ENCODE data around the gene SLC17A7.
"Not testable (repeated sequence)": the region's sequence is repeated elsewhere in the genome, so short reads cannot be mapped to it uniquely, and the experiment has no call there.

The SLC17A7 gene

DNA sequence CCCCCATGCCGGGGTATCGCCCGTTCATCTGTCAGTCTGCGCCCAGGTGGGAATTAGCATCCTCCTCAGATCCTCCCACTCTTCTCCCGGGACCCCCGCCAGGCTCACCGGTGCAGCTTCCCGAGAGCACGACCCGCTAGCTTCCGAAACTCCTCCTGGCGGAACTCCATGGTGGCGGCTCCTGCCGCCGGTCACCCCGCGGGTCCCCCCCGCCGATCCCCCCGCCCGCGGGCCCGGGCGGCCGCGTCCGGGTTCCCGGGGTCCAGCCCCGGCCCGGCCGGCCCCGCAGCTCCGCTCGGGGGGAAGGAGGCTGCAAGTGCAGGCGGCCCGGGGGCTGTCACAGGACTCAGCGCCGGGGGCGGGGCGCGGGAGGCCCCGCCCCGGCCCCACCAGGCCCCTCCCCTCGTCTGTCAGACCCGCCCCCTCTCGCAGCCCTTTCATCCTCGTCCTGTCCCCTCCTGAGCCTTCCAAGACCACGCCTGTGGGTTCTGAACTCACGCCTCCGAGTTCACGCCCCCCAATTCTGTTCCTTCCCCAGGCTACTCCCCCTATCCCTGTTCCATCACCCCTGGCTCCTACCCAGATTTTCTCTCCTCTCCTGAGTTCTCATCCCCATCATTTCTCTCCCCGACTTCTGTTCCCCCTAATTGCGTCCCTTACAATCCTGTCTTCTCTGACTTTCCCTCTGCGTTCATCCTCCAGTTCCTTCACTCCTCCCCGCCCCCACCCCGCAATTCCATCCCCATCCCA lies at the start of gene SLC17A7:
SLC17A7 (minus strand) TSS at position 318 of the 750 bp plus-strand sequence; CDS start at position 170, 148 bp downstream.
- DNase-seq = peak; percentile 37 to 52

DNA sequence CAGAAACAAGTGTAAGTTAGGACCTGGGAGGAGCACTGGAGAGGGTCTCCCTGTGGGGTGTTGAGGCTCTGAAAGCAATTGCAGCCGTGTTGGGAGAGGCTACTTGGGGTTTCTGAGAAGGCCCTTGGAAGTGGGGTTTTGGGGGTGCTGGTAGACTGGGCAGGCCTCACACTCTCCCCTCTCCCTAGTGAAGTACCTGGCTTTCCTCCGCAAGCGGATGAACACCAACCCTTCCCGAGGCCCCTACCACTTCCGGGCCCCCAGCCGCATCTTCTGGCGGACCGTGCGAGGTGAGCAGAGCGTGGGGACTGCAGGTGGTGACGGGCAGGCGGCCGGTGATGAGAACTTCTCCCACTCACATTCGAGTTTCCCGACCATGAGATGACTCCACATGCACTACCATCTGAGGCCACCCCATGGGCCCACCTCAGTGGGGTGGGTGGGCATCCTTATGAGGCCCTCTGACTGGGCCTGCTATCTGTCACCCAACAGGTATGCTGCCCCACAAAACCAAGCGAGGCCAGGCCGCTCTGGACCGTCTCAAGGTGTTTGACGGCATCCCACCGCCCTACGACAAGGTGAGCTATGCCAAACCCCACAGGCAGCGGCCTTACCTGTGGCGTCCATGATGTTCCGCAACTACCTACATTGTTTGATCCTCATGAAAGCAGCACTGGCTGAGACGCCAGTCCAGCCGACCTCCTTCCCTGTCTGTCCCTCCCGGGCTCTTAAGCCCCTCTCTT lies 49.1 kb upstream of the SLC17A7 start:
- DNase-seq = peak; percentile 34 to 40

- peak; percentile 53 to 67 for DNase-seq
Measured at GRCh38 chr19:49489601-49490167, 48.4 kb upstream of the SLC17A7 start.

DNA sequence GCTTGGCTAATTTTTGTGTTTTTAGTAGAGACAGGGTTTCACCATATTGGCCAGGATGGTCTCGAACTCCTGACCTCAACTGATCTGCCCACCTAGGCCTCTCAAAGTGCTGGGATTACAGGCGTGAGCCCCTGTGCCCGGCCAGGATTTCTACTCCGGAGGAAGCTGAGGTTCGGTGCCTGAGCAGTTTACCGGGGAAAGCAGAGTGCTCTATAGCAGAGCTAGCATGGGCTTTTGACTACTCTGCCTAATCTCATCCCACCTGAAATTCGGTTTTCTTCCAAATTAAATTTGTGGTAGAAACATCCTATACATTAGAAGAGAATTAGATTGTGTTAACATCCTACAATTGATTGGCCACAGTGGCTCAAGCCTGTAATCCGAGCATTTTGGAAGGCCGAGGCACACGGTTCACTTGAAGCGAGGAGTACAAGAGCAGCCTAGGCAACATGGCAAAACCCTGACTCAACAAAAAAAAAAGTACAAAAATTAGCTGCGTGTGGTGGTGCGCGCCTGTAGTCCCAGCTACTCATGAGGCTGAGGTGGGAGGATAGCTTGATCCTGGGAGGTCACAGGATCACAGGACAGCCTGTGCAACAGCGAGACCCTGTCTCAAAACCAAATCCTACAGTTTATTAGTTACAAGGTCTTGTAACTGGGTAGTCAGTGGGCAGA lies 47.7 kb upstream of the SLC17A7 start:
- DNase-seq = peak in 1 of 2 experiments; percentile 43

DNA sequence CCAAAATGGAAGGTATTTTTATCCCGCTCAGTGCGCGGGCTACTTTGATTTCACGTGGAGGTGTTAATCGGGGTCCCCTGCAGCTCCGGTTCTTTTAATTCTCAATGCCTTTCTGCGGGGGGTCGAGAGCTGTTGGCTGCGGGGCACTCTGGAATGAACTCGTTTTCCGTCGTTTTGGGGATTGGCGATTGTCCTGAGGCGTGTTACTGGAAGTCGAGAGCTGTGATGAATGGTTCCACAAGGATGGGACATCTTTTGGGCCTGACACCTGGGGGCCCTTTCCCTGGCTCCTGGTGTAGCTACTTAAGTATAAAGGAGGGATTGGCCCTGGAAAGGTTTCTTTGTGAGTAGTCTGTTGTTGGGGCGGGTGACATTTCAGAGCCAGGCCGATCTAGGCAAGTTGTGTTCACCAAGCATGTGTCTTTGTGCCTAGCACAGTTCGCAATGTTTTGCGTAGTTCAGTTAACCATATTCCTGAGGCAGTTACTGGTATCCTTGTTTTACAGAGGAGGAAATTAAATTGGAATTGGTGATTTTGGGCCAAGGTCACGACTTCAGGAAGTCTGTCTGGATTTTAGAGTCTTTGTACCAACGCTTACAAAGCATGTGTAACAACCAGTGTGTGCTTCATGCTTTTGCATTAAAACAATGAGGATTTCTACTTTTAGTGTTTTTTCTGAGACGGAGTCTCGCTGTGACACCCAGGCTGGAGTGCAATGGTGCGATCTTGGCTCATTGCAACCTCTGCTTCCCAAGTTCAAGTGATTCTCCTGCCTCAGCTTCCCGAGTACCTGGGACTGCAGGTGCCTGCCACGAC lies 46.9 kb upstream of the SLC17A7 start:
- DNase-seq = no peak

DNA sequence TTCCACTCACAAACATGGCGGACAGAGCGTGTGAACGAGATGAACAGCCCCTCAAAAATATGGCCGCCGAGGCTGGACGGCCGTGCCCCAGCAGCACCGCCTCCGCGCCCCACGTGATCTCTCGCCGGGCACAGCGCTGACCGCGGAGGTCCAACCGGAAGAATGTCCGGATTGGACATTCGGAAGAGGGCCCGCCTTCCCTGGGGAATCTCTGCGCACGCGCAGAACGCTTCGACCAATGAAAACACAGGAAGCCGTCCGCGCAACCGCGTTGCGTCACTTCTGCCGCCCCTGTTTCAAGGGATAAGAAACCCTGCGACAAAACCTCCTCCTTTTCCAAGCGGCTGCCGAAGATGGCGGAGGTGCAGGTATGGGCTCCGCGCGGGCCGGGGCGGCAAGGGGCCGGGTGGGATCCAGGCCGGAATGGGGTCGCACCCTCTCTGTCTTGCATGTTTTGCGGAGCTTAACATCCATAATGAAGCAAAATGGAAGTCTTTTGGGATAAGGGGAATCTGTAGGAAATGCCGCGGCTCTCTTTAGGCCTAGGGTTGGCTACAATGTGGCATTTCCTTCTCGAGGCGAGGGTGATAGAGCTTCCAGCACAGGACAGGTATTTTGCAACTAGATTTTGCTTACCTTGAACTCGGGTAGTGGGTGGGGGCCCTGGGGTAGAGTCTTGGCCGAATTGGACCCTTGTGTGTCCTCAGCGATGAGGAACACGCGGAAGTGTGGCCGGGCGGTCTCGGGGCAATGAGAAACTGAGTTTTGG lies 46.1 kb upstream of the SLC17A7 start, which contains the start of gene RPL13A:
RPL13A (plus strand) TSS at position 332 of the 769 bp plus-strand sequence; CDS start at position 354, 22 bp downstream.
- peak; percentile 100 for DNase-seq

GRCh38 chr19:49486710-49487276 lies 45.5 kb upstream of the SLC17A7 start:
- DNase-seq = no peak

DNA sequence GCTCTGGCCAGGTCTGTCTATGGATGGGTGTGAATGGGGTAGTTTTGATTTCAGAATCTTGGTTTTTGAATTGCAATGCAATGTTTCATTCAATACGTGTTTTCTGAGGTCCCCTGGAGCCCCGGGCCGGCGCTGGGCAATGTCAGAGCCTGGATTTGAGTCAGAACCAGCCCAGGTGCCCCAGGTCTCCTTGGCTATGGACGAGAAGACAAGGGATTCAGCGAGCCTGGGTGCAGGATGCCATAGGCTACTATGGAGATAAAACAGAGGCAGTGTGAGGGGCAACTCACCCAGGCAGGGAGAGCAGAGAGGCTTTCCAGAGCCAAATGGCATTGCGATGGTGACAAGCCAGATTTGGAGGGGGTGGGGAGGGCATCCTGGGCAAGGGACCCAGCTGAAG lies 44.9 kb upstream of the SLC17A7 start:
- no peak for DNase-seq

DNA sequence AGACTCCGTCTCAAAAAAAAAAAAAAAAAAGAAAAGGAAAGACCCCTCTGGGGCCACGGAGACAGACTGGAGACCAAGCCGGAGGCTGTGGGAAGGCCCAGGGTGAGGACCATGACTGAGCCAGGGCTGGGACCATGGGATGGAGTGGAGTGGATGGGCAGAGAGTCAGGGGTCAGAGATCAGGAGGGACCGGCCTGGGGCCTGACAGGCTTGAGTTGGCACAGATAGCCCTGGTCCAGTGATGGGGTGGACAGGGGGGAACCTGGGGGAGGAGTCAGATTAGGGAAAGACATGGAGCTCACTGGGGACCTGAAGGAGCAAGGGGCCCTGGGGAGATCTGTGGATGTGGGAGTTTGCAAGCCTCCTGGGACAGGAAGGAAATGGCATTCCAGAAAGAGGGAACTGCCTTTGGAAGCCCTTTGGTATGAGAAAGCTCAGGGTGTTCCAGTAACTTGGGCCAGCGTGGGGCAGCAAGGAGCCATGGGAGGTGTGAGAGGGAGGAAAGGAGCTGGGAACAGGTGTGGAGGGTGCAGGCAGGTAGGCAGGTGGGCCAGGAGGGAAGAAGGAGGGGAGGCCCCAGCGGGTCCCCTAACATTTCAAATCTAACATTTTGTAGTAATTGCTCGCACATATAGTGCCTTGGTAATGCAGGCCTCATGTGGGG lies 39.8 kb upstream of the SLC17A7 start:
- DNase-seq = no peak

- no peak for DNase-seq
Measured at GRCh38 chr19:49479975-49480628, 38.8 kb upstream of the SLC17A7 start.

- DNase-seq = peak; percentile 87 to 90
Measured at GRCh38 chr19:49475995-49476880, 34.9 kb upstream of the SLC17A7 start.

DNA sequence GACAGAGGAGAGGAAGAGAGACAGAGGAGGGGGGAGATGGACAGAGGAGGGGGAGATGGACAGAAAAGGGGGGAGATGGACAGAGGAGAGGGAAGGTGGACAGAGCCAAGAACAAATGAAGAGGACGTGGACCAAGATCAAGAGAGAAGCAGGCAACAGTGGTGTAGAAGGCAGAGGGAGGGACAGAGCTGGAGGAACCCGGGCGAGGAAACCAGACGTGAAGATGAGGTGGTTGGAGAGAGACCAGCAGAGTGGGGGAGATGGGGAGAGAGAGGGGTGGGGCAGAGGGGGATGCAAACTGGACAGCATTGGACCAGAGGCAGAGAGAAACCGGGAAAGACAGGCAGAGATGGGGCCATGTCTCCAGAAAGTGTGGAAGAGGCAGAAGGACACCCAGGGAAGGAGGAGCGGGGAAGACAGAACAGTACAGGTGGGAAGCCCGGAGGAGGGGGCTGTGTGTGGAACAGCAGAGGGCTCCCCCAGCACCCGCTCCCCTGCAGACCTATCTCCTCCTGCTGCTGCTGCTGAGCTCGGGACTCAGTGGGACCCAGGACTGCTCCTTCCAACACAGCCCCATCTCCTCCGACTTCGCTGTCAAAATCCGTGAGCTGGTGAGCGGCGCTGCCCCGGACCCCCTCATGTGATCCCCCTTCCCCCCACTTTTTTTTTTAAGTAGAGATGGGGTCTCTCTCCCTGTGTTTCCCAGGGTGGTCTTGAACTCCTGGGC lies 34.0 kb upstream of the SLC17A7 start:
- peak; percentile 31 to 40 for DNase-seq

DNA sequence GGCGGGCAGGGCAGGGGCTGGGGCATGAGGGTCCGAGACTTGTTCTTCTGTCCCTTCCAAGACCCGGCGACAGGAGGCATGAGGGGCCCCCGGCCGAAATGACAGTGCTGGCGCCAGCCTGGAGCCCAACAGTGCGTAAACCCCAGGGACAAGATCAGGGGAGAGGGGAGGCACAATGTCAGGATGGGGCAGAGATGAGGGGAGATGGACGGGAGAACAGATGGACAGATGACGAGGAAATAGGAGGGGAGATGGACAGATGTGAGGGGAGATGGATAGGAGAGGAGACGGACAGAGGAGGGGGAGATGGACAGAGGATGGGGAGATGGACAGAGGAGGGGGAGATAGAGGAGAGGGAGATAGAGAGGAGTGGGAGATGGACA lies 33.2 kb upstream of the SLC17A7 start:
- no peak for DNase-seq

DNA sequence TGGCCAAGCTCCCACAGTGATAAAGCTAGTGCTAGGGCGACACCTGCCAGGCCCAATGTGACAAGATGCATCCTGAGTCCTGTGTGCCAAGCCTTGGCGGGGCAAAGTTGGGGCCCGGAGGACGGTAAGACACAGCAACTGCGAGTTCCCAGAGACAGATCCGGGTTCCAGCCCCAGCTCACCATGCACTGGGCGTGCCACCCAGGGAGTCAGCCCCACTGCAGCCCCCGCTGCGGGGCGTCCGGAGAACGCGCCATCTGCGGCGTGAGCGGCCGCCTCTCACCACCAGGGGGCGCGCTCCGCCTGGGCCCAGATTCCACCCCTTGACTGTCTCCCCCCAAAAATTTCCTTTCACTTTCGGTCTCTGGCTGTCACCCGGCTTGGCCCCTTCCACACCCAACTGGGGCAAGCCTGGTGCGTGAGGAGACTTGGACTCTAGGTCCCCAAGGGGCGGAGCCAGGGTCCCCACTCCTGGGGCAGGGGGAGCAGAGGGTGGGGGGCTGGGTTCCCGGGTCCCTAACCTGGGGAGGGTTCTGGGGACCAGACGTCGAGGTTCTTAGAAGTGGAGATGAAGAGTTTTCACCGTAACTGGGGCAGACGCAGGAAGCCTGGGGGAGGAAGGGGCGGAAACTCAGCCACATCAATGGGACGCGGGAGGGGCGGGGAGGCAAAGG lies 32.7 kb upstream of the SLC17A7 start, which contains the start of gene FLT3LG:
FLT3LG (plus strand) TSS at position 348 of the 674 bp plus-strand sequence. CDS start 425 bp downstream, outside the sequence.
- DNase-seq = peak; percentile 89 to 90

DNA sequence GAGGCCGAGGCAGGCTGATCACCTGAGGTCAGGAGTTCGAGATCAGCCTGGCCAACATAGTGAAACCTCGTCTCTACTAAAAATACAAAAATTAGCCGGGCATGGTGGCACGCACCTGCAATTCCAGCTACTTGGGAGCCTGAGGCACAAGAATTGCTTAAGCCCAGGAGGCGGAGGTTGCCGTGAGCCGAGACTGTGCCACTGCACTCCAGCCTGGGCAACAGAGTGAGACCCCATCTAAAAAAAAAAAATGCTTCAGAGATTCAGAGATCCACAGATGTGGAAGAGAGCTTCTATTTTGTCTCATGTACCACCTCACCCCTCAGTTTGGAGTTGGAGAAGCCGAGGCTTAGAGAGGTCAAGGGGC lies 32.2 kb upstream of the SLC17A7 start:
- DNase-seq = not testable (repeated sequence)

- peak; percentile 34 to 41 for DNase-seq
Measured at GRCh38 chr19:49472936-49473335, 31.6 kb upstream of the SLC17A7 start.

DNA sequence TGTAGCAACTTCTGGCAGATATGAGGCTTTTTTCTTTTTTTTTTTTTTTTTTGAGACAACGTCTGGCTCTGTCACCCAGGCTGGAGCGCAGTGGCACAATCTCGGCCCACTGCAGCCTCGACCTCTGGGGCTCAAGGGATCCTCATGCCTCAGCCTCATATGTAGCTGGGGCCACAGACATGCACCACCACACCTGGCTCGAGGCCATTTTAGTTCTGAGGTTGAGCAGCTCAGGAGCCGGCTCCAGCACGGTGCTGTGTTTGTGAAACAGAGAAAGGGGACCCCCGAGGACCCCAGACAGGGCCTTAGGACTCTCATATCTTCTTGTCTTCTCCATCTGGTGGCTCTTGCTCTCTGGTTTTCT lies 29.3 kb upstream of the SLC17A7 start:
- no peak for DNase-seq

Data from activated CD4-positive, alpha-beta T cell treated with anti-CD3 and anti-CD28 coated beads, Interleukin-2, amount 50 U/mL, for 48 hours (primary cell).